Measurements from ENCODE around the gene RHNO1.

The RHNO1 gene

GRCh38 chr12:2904260-2904659 lies 27.2 kb downstream of the RHNO1 start:
- no peak for DNase-seq

- no peak for DNase-seq
Observed at GRCh38 chr12:2912216-2912575, 35.2 kb downstream of the RHNO1 start.

GRCh38 chr12:2919249-2919648 lies 42.2 kb downstream of the RHNO1 start:
- no peak for DNase-seq

GRCh38 chr12:2922329-2922728 lies 45.3 kb downstream of the RHNO1 start:
- DNase-seq, result no peak

GRCh38 chr12:2923057-2923456 lies 46.0 kb downstream of the RHNO1 start:
- no peak for DNase-seq

GRCh38 chr12:2924019-2924418 lies 47.0 kb downstream of the RHNO1 start:
- DNase-seq, result no peak

- no peak for DNase-seq
Observed at GRCh38 chr12:2925322-2925995, 48.4 kb downstream of the RHNO1 start.

GRCh38 chr12:2930865-2931264 lies 53.8 kb downstream of the RHNO1 start:
- DNase-seq, result no peak

- DNase-seq, result no peak
Observed at GRCh38 chr12:2933586-2933985, 56.6 kb downstream of the RHNO1 start.

- no peak for DNase-seq
Observed at GRCh38 chr12:2934371-2934770, 57.3 kb downstream of the RHNO1 start.

GRCh38 chr12:2936301-2936700 lies 59.3 kb downstream of the RHNO1 start:
- DNase-seq, result no peak

- DNase-seq, result no peak
Observed at GRCh38 chr12:2937500-2937899, 60.5 kb downstream of the RHNO1 start.
